SK-N-SH treated with all-trans-retinoic acid at 6 μM for 48 hours (cell line): ENCODE data around the gene SCPEP1.

Experiments used
- BACH2 ChIP-seq: fragments of 250-450 bp; sonication (Bioruptor Pico); IDR thresholded peaks from 2 replicates; pipeline ENCODE4 v1.9.0; 2021; ENCODE audit warnings: mild to moderate bottlenecking, borderline replicate concordance
- ESRRG ChIP-seq: fragments of 250-450 bp; sonication (Bioruptor Pico); IDR thresholded peaks from 2 replicates; pipeline ENCODE4 v1.6.1; 2021; ENCODE audit warnings: mild to moderate bottlenecking
- OSR1 ChIP-seq: fragments of 250-450 bp; sonication (Bioruptor Pico); IDR thresholded peaks from 2 replicates; pipeline ENCODE4 v1.8.0; 2022; ENCODE audit warnings: moderate library complexity, mild to moderate bottlenecking, inconsistent platforms
- PPARA ChIP-seq: fragments of 250-450 bp; sonication (Bioruptor Pico); IDR thresholded peaks from 2 replicates; pipeline ENCODE4 v1.5.0; 2020; ENCODE audit warnings: mild to moderate bottlenecking, borderline replicate concordance
- RARB ChIP-seq: fragments of 250-450 bp; sonication (Bioruptor Pico); IDR thresholded peaks from 2 replicates; pipeline ENCODE4 v1.8.0; 2021; ENCODE audit warnings: mild to moderate bottlenecking, moderate library complexity
- SNAI2 ChIP-seq: fragments of 250-450 bp; sonication (Bioruptor Pico); IDR thresholded peaks from 2 replicates; pipeline ENCODE4 v1.5.0; 2020; ENCODE audit warnings: mild to moderate bottlenecking, moderate library complexity
- TCF4 ChIP-seq: fragments of 250-450 bp; sonication (Bioruptor Pico); IDR thresholded peaks from 2 replicates; pipeline ENCODE4 v1.8.0; 2021; ENCODE audit warnings: mild to moderate bottlenecking, moderate library complexity, borderline replicate concordance
- TOX ChIP-seq: fragments of 250-450 bp; sonication (Bioruptor Pico); IDR thresholded peaks from 2 replicates; pipeline ENCODE4 v1.8.0; 2021; ENCODE audit warnings: mild to moderate bottlenecking, moderate library complexity, borderline replicate concordance
- ZC3H10 ChIP-seq: fragments of 250-450 bp; sonication (Bioruptor Pico); IDR thresholded peaks from 2 replicates; pipeline ENCODE4 v1.5.1; 2021; ENCODE audit warnings: mild to moderate bottlenecking, moderate library complexity
- TF ChIP-seq, protein P1 (sequence below): fragments of 250-450 bp; sonication (Bioruptor Pico); IDR thresholded peaks from 2 replicates; pipeline ENCODE4 v1.8.0; 2020; ENCODE audit warnings: mild to moderate bottlenecking, moderate library complexity, borderline replicate concordance
- TF ChIP-seq, protein P2 (sequence below): fragments of 250-450 bp; sonication (Bioruptor Pico); IDR thresholded peaks from 2 replicates; pipeline ENCODE4 v1.5.1; 2020; ENCODE audit warnings: low read depth, mild to moderate bottlenecking, moderate library complexity

DNA sequence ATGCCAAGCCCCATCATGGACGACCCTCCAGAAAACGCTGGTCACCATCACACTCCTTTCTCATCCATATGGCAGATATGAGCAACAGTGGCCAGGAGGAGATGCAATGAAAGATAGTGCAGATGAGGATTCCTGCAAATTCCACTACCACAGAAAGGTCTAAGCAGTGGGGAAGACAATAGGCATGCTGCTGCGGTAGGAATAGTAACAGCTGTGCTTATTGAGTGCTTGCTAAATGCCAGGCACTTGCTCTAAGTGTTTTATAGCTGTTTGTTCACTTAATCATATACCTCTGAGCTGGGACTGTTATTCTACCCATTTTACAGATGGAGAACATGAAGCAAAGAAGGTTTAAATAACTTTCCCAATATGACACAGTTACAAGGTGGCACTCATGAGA is 60.6 kb downstream of the SCPEP1 start:
- TF ChIP-seq OSR1 (CRISPR knock-in tag), result no peak
- TF ChIP-seq TOX (CRISPR knock-in tag), result no peak
- TF ChIP-seq ZC3H10 (CRISPR knock-in tag), result no peak
- no peak for TF ChIP-seq TCF4 (CRISPR knock-in tag)
- TF ChIP-seq, protein P1, sequence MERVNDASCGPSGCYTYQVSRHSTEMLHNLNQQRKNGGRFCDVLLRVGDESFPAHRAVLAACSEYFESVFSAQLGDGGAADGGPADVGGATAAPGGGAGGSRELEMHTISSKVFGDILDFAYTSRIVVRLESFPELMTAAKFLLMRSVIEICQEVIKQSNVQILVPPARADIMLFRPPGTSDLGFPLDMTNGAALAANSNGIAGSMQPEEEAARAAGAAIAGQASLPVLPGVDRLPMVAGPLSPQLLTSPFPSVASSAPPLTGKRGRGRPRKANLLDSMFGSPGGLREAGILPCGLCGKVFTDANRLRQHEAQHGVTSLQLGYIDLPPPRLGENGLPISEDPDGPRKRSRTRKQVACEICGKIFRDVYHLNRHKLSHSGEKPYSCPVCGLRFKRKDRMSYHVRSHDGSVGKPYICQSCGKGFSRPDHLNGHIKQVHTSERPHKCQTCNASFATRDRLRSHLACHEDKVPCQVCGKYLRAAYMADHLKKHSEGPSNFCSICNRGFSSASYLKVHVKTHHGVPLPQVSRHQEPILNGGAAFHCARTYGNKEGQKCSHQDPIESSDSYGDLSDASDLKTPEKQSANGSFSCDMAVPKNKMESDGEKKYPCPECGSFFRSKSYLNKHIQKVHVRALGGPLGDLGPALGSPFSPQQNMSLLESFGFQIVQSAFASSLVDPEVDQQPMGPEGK (CRISPR knock-in tag), result no peak
- TF ChIP-seq, protein P2, sequence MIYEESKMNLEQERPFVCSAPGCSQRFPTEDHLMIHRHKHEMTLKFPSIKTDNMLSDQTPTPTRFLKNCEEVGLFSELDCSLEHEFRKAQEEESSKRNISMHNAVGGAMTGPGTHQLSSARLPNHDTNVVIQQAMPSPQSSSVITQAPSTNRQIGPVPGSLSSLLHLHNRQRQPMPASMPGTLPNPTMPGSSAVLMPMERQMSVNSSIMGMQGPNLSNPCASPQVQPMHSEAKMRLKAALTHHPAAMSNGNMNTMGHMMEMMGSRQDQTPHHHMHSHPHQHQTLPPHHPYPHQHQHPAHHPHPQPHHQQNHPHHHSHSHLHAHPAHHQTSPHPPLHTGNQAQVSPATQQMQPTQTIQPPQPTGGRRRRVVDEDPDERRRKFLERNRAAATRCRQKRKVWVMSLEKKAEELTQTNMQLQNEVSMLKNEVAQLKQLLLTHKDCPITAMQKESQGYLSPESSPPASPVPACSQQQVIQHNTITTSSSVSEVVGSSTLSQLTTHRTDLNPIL (CRISPR knock-in tag), result no peak
- TF ChIP-seq ESRRG (CRISPR knock-in tag), result no peak
- TF ChIP-seq RARB (CRISPR knock-in tag), result no peak
- TF ChIP-seq BACH2, result no peak
- TF ChIP-seq SNAI2 (CRISPR knock-in tag), result no peak
- no peak for TF ChIP-seq PPARA (CRISPR knock-in tag)
